SU-DHL-6 (cell line): ENCODE results near the gene GSTM4.

Experiments
- CTCF ChIP-seq: fragments of 200-600 bp; sonication (generic); IDR thresholded peaks from one replicate; pipeline ENCODE4 v1.5.1; 2017; ENCODE audit warnings: antibody characterized with exemption, mild to moderate bottlenecking, low read length, moderate library complexity; ENCODE audit not compliant: insufficient read depth, poor library complexity, severe bottlenecking
- EZH2phosphoT487 ChIP-seq: fragments of 200-600 bp; sonication (generic), shearing (Covaris generic); conservative IDR thresholded peaks from 2 replicates; pipeline ENCODE4 v1.6.1; 2018; ENCODE audit warnings: mild to moderate bottlenecking, antibody characterized with exemption, low read length, moderate library complexity, mixed read lengths

- no peak for TF ChIP-seq CTCF
- TF ChIP-seq EZH2phosphoT487 = no peak
Observed at GRCh38 chr1:109671067-109671466, 15.2 kb downstream of the GSTM4 start.
